OCI-LY3 (cell line): Measurements from ENCODE around the gene CCND1.

ENCODE experiments used
- EZH2phosphoT487 ChIP-seq: fragments of 200-600 bp; shearing (Covaris generic); IDR thresholded peaks from 2 replicates; pipeline ENCODE4 v1.6.1; 2018; ENCODE audit warnings: antibody characterized with exemption, mixed run types, low read depth
- TF ChIP-seq, protein P1 (sequence below): fragments of 200-600, 300-600 bp; sonication (generic); IDR thresholded peaks from 2 replicates; pipeline ENCODE4 v1.5.1; 2014; ENCODE audit warnings: antibody characterized with exemption, low read length, low read depth

DNA sequence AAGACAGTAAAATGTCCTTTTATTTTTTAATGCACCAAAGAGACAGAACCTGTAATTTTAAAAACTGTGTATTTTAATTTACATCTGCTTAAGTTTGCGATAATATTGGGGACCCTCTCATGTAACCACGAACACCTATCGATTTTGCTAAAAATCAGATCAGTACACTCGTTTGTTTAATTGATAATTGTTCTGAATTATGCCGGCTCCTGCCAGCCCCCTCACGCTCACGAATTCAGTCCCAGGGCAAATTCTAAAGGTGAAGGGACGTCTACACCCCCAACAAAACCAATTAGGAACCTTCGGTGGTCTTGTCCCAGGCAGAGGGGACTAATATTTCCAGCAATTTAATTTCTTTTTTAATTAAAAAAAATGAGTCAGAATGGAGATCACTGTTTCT, 1.1 kb upstream of the CCND1 start:
- TF ChIP-seq, protein P1, sequence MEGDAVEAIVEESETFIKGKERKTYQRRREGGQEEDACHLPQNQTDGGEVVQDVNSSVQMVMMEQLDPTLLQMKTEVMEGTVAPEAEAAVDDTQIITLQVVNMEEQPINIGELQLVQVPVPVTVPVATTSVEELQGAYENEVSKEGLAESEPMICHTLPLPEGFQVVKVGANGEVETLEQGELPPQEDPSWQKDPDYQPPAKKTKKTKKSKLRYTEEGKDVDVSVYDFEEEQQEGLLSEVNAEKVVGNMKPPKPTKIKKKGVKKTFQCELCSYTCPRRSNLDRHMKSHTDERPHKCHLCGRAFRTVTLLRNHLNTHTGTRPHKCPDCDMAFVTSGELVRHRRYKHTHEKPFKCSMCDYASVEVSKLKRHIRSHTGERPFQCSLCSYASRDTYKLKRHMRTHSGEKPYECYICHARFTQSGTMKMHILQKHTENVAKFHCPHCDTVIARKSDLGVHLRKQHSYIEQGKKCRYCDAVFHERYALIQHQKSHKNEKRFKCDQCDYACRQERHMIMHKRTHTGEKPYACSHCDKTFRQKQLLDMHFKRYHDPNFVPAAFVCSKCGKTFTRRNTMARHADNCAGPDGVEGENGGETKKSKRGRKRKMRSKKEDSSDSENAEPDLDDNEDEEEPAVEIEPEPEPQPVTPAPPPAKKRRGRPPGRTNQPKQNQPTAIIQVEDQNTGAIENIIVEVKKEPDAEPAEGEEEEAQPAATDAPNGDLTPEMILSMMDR = no peak
- no peak for TF ChIP-seq EZH2phosphoT487
